ENCODE results near the gene GABRB1.

GRCh38 chr4:47040828-47041227, 9.5 kb downstream of the GABRB1 start:
- TF ChIP-seq CTCF (IDR thresholded peaks at IDR 0.05; ENCODE audit: borderline replicate concordance, extremely low read depth, low read length, poor library complexity, severe bottlenecking) (no peak), EZH2 (IDR thresholded peaks at IDR 0.05; ENCODE audit: borderline replicate concordance, low read depth, low read length, severe bottlenecking) (no peak)

Data from DND-41 (cell line).